ENCODE measurements around the gene NUP93. TPM values are rescaled to one million over a fixed set of nuclear protein-coding genes. Genes with fewer than 3 reads are reported as not detected.

Gene NUP93
- total RNA-seq, 1 donor, result 60.9 TPM

DNA sequence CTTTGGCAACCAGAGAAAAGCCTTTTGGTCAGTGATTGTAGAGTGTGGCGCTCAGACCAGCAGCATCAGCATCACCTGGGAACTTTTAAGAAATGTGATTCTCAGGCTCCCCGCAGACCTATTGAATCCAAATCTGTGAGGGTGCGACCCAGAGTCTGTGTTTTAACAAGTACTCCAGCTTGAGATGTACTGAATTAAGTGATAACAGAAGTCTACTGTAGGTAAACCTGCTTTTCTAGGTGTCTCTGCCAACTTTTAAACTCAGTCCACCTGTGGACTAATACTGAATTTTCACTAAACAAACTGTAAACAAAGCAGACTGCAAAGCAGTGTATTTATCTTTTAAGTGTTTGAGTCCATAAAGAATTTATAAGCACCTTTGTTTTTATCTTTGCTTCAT, 43.6 kb downstream of the NUP93 start:
- TF ChIP-seq, protein P1, sequence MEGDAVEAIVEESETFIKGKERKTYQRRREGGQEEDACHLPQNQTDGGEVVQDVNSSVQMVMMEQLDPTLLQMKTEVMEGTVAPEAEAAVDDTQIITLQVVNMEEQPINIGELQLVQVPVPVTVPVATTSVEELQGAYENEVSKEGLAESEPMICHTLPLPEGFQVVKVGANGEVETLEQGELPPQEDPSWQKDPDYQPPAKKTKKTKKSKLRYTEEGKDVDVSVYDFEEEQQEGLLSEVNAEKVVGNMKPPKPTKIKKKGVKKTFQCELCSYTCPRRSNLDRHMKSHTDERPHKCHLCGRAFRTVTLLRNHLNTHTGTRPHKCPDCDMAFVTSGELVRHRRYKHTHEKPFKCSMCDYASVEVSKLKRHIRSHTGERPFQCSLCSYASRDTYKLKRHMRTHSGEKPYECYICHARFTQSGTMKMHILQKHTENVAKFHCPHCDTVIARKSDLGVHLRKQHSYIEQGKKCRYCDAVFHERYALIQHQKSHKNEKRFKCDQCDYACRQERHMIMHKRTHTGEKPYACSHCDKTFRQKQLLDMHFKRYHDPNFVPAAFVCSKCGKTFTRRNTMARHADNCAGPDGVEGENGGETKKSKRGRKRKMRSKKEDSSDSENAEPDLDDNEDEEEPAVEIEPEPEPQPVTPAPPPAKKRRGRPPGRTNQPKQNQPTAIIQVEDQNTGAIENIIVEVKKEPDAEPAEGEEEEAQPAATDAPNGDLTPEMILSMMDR (IDR thresholded peaks at IDR 0.05; ENCODE audit: insufficient read depth, low read depth, low read length), result no peak
- no peak for DNase-seq (ENCODE audit: low read depth)
- H3K4me3 ChIP-seq (ENCODE audit: low read depth, low read length), result no peak overlapping the region

DNA sequence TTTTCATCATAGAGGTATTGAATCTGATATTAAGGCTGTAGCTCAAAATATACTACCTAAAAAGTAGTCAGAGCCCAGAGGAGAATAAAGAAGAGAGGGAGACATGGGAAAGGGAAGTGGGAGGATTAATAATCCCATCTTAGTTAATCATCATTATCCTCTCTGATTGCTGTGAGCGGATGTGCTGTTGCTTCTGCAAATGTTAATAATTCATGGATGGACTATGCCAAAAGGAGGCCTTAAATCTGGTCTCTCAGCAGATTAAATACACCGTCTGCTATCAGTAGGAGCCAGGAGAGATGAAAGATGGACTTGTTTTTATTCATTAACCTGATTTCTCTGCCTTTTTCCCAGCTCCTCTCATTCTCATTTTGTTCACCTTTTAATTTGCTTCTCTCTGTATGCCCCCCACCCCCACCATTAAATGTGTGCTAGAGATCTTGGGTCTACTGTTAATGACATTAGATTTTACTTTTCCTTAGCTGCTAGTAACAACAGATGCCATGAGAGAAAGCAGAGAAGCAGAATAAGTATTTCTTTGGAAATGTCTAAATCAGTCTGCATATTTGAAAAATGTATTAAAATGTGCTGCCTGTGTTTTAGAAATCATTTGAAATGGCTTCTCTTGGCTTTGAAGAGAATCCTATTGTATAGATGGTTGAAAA, 44.2 kb downstream of the NUP93 start:
- no peak overlapping the region for H3K4me3 ChIP-seq (ENCODE audit: low read depth, low read length)
- DNase-seq (ENCODE audit: low read depth), result no peak
- TF ChIP-seq, protein P1 (IDR thresholded peaks at IDR 0.05; ENCODE audit: insufficient read depth, low read depth, low read length), result no peak

DNA sequence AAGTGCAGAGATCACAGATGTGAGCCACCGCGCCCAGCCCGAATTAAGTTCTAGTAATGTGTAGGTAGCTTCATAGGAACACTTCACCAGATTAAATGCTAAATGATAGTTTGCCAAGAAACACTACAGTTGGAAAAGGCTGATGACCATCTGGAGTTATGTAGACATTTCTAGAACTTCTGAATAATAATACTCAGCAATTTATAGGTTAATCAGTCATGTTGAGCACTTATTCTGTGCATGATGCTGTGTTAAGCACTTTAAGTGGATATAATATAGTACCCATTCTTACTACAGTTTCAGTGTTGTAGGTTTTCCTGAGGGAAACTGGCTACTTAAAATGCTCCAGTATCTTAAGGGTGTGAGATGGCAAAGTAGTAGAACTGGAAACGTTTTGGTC, 45.2 kb downstream of the NUP93 start:
- TF ChIP-seq, protein P1 (IDR thresholded peaks at IDR 0.05; ENCODE audit: insufficient read depth, low read depth, low read length), result no peak
- no peak for DNase-seq (ENCODE audit: low read depth)
- H3K4me3 ChIP-seq (ENCODE audit: low read depth, low read length), result no peak overlapping the region

DNA sequence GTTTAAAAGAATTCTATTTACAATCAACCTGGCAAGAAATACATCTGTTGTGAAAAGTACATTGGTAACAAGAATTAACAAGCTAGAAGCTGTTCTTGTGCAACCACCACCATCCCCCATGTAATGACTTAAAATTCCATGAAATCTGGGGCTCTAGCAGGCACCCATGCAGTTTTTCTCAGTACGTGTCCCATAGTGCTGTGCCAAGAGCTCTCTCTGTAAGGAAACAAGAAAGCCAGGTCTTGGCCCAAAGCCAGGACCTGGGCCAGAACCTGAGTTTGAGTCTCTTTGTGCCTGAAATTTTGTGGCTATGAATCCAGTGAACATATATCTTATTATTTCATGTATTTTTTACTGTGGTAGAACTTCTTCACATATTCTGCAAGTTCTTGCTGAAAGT, 46.6 kb downstream of the NUP93 start:
- H3K4me3 ChIP-seq (ENCODE audit: low read depth, low read length), result no peak overlapping the region
- peak; percentile 63 for DNase-seq (ENCODE audit: low read depth)
- TF ChIP-seq, protein P1 (IDR thresholded peaks at IDR 0.05; ENCODE audit: insufficient read depth, low read depth, low read length), result no peak

DNA sequence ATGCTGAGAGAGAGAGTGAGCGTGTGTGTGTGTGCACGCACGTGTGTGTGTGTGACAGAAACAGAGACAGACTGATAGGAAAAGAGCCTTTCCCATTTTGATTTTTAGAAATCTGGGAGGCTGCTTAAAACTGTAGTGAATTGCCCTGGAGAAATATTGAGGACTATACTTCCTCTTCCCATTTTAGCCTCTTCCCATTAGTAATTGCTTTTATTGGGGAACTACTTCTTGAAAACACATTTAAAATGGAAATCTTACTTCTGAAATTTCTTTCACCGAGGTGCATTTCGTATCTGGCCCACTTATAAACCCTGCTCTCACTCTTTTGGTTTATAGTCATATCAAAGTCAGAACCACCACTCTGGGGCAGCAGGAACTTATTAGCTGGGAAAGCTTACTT, 47.1 kb downstream of the NUP93 start:
- H3K4me3 ChIP-seq (ENCODE audit: low read depth, low read length), result no peak overlapping the region
- DNase-seq (ENCODE audit: low read depth), result no peak
- TF ChIP-seq, protein P1 (IDR thresholded peaks at IDR 0.05; ENCODE audit: insufficient read depth, low read depth, low read length), result no peak

DNA sequence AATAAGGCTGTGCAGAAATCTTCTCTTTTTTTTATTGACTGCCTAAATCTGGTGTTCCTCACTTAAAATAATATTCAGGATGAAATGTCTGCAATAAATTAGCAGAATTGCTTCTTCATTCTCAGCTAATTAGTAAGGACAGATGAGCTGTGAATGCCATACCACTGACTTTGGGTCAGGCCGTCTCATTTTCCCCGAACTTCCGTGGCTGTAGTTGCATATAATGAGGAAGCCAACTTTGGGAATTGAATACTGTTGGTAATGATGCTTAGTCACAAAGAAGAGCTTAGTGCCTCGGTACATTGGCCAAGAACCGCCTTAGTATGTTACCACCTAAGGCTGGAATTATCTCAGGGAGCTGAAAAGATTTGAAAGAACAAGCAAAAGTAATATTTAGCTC, 47.6 kb downstream of the NUP93 start:
- no peak overlapping the region for H3K4me3 ChIP-seq (ENCODE audit: low read depth, low read length)
- TF ChIP-seq, protein P1 (IDR thresholded peaks at IDR 0.05; ENCODE audit: insufficient read depth, low read depth, low read length), result no peak
- DNase-seq (ENCODE audit: low read depth), result no peak

DNA sequence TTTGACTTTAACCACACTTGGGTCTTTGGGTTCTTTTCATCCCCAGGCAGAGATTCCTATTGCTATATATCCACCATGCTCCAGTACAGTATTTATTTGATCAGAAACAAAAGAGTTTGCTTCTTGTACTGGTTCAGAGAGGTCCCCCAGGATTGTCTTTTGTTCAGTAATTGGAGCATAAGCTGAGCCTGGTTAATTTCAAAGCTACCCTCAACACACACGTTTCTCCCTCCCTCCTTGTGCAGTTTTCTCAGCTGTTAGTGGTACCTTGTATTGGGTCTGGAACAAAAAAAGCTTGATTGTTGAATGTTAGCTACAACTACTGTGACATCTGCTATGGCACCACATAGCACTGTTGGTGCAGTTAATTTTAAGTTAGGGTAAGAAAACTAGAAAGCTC, 50.0 kb downstream of the NUP93 start:
- TF ChIP-seq, protein P1 (IDR thresholded peaks at IDR 0.05; ENCODE audit: insufficient read depth, low read depth, low read length), result no peak
- H3K4me3 ChIP-seq (ENCODE audit: low read depth, low read length), result no peak overlapping the region
- DNase-seq (ENCODE audit: low read depth), result no peak
